Inflammatory macrophage treated with lipopolysaccharide for 1 hour (primary cell): ENCODE results near the gene ANKRD11.
"Not testable (repeated sequence)": the region's sequence is repeated elsewhere in the genome, so short reads cannot be mapped to it uniquely, and the experiment has no call there.

Experiments used
- DNase-seq, 2 donors: peaks; one replicate each; pipeline ENCODE4 v3.0.0-alpha.2; 2020 to 2022

ANKRD11 gene

DNA sequence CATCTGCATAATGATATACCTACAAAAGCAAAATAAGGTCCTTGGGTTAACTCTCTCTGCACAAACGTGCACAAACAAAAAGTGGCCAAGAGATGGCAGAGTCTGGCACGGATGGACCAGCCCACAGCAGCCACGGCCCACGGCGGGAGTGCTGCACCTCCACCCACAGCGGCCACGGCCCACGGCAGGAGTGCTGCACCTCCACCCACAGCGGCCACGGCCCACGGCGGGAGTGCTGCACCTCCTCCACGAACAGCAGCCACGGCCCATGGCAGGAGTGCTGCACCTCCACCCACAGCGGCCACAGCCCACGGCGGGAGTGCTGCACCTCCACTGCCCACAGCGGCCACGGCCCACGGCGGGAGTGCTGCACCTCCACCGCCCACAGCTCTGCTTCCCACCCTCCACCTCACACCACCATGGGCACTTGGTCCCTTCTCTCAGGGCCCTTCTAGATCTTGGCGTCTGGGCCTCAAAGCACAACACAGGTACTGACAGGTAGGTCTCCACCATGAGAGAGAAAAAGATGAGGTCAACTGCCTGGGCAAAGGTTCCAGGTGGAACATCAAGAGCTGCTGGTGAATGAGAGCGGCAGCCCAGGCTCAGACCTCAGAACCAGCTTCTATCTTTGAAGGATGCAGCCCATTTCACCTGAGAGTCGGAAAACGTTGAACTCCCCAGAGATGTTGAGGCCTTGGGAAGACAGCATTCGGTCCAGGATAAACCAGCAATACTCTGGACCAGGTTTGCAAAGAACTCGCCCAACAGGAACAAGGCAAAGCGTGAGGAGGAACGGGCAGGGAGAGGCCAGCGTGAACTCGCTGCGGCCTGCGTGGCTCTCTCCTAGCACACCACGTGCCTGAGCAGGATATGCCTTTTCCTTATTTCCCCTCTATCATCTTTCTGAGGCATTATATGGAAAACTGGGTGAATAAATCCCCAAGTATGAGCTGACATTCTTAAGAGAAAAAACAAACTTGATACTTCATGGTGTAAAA, 148.4 kb downstream of the ANKRD11 start:
- DNase-seq: no peak

GRCh38 chr16:89341279-89341678, 149.1 kb downstream of the ANKRD11 start:
- no peak for DNase-seq

- DNase-seq: no peak
Observed at GRCh38 chr16:89338863-89339262, 151.5 kb downstream of the ANKRD11 start.

- no peak for DNase-seq
Observed at GRCh38 chr16:89337965-89338364, 152.4 kb downstream of the ANKRD11 start.

- no peak for DNase-seq
Observed at GRCh38 chr16:89335803-89336485, 154.4 kb downstream of the ANKRD11 start.

DNA sequence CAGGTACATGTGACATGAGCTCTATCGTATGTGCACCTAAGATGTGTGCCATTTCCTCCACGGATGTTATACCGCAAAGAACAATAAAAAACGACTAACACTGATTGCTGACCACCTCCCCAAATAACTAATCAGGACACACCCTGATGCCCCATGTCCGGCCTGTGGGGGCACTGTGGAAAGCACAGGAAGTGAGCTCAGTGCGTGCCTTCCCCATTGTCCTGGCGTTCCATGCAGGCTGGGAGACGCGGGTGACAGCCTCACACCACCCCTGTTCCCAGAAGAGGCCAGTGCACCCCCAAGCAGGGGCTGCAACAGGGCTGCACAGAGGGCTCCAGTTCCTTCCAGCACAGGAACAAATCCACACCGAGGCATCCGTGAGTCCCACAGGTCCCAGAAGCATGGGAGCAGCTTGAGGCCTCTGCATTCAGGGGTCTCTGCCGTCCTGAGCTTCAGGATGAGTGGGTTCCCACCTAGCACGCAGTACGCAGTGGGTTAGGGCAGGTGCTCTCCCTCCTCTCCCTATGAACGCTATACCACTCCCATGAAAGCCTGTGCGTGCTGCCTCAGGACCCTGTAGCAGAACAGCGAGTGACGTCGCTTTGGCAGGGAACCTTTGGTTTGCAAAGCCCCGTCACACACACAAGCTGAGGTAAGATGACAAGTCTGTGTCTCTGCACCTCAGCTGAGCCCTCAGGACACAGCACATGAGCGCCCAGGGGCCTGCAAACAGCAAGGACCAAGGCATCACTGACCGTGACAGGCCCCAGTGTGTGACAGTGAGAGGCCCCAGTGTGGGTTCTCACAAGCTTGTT, 155.2 kb downstream of the ANKRD11 start:
- DNase-seq: no peak

DNA sequence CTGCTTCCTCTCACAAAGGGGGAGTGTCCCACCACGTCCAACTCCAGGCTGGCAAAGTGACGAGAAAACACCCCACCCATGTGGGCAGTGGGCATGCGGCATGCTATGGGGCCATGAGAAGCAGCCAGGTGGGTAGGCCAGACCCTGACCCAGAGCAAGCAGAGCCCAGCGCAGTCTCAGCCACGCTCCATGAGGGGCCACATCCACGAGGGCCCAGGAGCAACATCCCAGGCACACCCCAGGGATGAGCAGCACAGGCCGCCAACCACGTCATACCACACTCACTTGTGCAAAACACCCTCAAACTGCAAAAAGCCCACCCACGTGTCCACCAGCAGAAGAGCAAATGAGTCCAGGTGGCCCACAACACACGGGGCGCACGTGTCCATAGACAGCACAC, 155.9 kb downstream of the ANKRD11 start:
- no peak for DNase-seq

DNA sequence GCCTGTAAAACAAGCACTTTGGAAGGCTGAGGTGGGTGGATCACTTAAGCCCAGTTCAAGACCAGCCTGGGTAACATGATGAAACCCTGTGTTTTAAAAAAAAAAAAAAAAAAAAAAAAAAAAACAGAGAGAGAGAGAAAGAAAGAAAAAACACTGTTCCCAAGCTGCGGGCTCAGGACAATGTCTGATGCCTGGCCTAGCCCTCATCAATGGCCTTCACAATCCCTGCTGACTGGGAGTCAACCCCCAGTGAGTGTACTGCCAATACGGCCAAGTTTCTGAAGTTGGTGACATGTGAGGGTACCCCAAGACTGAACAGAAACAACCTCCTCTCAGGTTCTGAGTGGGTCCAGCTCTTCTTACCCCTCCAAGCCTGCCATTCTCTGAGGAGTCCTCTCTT, 156.3 kb downstream of the ANKRD11 start:
- no peak for DNase-seq

GRCh38 chr16:89333401-89334001, 156.9 kb downstream of the ANKRD11 start:
- peak; percentile 81 to 85 for DNase-seq

DNA sequence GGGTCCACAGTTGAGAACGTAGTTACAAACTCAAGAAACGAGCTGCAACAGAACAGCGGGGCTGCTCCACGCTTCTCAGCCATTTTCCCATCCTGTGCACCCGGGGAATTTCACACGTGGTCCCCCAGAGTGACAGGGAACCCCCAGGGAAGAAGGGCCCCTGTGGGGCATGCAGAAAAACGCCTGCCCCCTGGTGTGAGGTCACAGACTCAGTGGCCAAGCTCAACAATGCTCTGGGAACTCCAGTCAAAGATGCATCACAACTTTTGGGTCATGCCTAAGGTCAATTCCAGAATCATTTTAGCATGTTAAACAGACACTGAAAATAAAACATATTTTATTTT, 157.5 kb downstream of the ANKRD11 start:
- DNase-seq: no peak

DNA sequence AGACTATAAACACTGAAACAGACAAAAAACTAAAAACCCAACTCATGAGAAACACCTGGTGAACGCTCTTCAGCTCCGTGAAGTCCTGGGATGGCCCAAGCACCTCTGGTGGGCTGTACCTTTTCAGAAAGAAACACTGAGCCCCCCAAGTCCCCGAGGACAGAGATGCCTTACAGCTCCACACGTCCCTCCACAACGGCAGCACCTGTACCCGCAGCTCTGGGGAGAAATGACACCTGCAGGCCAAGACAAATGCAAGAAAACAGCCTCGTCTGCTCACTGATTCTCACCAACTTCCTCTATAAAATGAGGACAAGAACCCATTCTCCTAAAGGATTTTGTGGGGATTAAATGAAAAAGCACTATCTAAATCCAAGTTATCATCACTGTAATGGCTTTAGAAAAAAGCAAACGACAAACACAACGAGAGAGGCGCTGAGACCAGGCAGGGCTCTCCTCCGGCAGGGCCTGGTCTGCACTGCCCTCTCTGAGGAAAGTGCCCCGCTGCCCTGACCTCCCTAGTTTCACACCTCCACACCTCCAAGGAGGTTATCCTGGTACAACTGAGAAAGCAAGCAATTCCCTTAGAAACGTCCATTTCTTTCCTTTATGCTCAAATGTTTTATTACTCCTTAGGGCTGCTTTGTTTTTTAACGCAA, 158.0 kb downstream of the ANKRD11 start:
- DNase-seq: no peak

GRCh38 chr16:89331371-89332109, 158.8 kb downstream of the ANKRD11 start:
- DNase-seq: no peak

DNA sequence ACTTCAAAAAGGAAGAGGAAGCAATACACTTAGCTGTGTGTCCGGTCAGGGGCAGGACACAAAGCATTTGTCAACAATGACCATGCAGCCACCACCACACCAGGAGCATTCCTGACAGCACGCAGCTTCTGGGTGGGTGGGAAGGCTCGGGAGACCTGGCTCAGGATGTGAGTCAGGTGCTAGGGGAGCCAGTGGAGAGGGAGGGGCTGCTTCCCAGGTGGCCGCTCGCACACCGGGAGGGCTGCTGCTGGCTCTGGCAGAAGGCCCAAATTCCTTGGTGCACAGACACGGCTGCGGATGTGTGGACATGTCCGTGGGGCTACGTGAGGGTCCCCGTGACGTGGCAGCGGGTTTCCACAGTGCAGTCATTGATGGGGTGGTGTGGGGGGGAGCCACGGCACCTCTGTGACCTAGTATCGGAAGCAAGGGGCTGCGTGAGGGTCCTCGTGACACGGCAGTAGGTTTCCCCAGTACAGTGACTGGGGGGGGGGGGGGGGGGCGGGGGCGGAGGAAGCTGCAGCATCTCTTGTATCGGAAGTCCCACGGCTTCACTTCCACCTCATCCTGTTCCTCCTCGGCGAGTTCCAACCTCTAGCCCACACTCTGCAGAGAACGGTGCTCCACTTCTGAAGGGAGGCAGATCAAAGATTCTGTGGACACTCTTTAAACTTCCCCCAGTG, 160.0 kb downstream of the ANKRD11 start:
- no peak for DNase-seq

GRCh38 chr16:89329830-89330176, 160.6 kb downstream of the ANKRD11 start:
- DNase-seq: not testable (repeated sequence)

GRCh38 chr16:89328412-89329400, 161.7 kb downstream of the ANKRD11 start:
- peak in 1 of 2 donors; percentile 25 for DNase-seq

DNA sequence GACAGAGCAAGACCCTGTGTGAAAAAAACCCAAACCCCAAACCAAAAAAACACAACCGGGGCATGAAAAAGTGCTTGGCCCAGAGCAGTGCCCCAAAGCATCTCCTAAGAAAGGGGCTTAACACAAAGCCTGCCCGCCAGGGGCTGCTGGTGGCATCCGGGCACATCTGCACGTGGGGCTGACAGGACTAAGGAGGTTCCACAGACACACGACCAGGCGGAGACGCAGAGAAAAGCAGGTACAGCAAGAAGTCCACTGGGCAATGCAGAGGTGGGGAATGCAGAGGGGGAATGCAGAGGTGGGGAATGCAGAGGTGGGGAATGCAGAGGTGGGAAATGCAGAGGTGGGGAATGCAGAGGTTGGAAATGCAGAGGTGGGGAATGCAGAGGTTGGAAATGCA, 163.6 kb downstream of the ANKRD11 start:
- DNase-seq: no peak

- DNase-seq: peak; percentile 73 to 78
Observed at GRCh38 chr16:89325861-89326471, 164.4 kb downstream of the ANKRD11 start.

GRCh38 chr16:89324056-89325010, 166.0 kb downstream of the ANKRD11 start:
- peak in 1 of 2 donors; percentile 35 for DNase-seq
